SK-N-SH treated with all-trans-retinoic acid at 6 μM for 48 hours (cell line): ENCODE data around the gene ANKRD49.

Source experiments
- CSDC2 ChIP-seq: fragments of 250-450 bp; sonication (Bioruptor Pico); IDR thresholded peaks from 2 replicates; pipeline ENCODE4 v1.5.0; 2020; ENCODE audit warnings: mild to moderate bottlenecking, moderate library complexity
- GLIS3 ChIP-seq: fragments of 250-450 bp; sonication (Bioruptor Pico); IDR thresholded peaks from 2 replicates; pipeline ENCODE4 v1.5.0; 2020; ENCODE audit warnings: mild to moderate bottlenecking, moderate library complexity
- ISL1 ChIP-seq: fragments of 250-450 bp; sonication (Bioruptor Pico); IDR thresholded peaks from 2 replicates; pipeline ENCODE4 v2.1.2; 2022; ENCODE audit warnings: mild to moderate bottlenecking, moderate library complexity
- PPARA ChIP-seq: fragments of 250-450 bp; sonication (Bioruptor Pico); IDR thresholded peaks from 2 replicates; pipeline ENCODE4 v1.5.0; 2020; ENCODE audit warnings: mild to moderate bottlenecking, borderline replicate concordance
- RARB ChIP-seq: fragments of 250-450 bp; sonication (Bioruptor Pico); IDR thresholded peaks from 2 replicates; pipeline ENCODE4 v1.8.0; 2021; ENCODE audit warnings: mild to moderate bottlenecking, moderate library complexity
- SNAI2 ChIP-seq: fragments of 250-450 bp; sonication (Bioruptor Pico); IDR thresholded peaks from 2 replicates; pipeline ENCODE4 v1.5.0; 2020; ENCODE audit warnings: mild to moderate bottlenecking, moderate library complexity
- TCF4 ChIP-seq: fragments of 250-450 bp; sonication (Bioruptor Pico); IDR thresholded peaks from 2 replicates; pipeline ENCODE4 v1.8.0; 2021; ENCODE audit warnings: mild to moderate bottlenecking, moderate library complexity, borderline replicate concordance
- TOX ChIP-seq: fragments of 250-450 bp; sonication (Bioruptor Pico); IDR thresholded peaks from 2 replicates; pipeline ENCODE4 v1.8.0; 2021; ENCODE audit warnings: mild to moderate bottlenecking, moderate library complexity, borderline replicate concordance
- ZNF565 ChIP-seq: fragments of 450-650 bp; formaldehyde crosslinking; conservative IDR thresholded peaks from 2 replicates; pipeline ENCODE4 v1.5.0; 2020; ENCODE audit warnings: low read depth, mild to moderate bottlenecking, moderate library complexity
- ZNF8 ChIP-seq: fragments of 450-650 bp; formaldehyde crosslinking; IDR thresholded peaks from 2 replicates; pipeline ENCODE4 v1.5.0; 2020; ENCODE audit warnings: mild to moderate bottlenecking, moderate library complexity
- TF ChIP-seq, protein P1 (sequence below): fragments of 250-450 bp; sonication (Bioruptor Pico); IDR thresholded peaks from 2 replicates; pipeline ENCODE4 v1.5.1; 2020; ENCODE audit warnings: low read depth, mild to moderate bottlenecking, moderate library complexity
- TF ChIP-seq, protein P2 (sequence below): fragments of 250-450 bp; sonication (Bioruptor Pico); IDR thresholded peaks from 2 replicates; pipeline ENCODE4 v1.8.0; 2020; ENCODE audit warnings: mild to moderate bottlenecking, moderate library complexity, borderline replicate concordance
- TF ChIP-seq, protein P3 (sequence below): fragments of 250-450 bp; sonication (Bioruptor Pico); IDR thresholded peaks from 2 replicates; pipeline ENCODE4 v1.5.0; 2020; ENCODE audit warnings: mild to moderate bottlenecking, moderate library complexity

DNA sequence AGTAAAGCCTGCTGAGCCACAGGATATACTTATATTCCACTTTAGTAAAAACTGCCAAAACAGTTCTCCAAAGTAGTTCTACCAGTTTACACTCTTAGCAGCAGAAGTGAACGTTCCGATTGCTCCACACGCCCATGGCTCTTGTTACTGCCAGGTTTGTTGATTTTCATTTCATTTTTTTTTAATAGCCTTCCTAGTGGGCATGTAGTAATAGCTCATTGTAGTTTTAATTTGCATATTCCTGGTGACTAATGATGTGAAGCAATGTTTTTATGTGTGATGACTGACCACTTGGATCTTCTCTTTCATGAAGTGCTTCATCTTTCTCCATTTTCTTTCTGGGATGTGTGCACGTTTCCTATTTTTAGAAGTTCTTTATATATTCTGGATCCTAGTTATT, 13.7 kb downstream of the ANKRD49 start:
- TF ChIP-seq SNAI2 (no peak), GLIS3 (CRISPR knock-in tag) (no peak), CSDC2 (no peak), ZNF565 (no peak), RARB (CRISPR knock-in tag) (no peak), ISL1 (CRISPR knock-in tag) (no peak), TCF4 (CRISPR knock-in tag) (no peak), TOX (CRISPR knock-in tag) (no peak), PPARA (CRISPR knock-in tag) (no peak), ZNF8 (CRISPR knock-in tag) (no peak)
- TF ChIP-seq, protein P1, sequence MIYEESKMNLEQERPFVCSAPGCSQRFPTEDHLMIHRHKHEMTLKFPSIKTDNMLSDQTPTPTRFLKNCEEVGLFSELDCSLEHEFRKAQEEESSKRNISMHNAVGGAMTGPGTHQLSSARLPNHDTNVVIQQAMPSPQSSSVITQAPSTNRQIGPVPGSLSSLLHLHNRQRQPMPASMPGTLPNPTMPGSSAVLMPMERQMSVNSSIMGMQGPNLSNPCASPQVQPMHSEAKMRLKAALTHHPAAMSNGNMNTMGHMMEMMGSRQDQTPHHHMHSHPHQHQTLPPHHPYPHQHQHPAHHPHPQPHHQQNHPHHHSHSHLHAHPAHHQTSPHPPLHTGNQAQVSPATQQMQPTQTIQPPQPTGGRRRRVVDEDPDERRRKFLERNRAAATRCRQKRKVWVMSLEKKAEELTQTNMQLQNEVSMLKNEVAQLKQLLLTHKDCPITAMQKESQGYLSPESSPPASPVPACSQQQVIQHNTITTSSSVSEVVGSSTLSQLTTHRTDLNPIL (CRISPR knock-in tag) = no peak
- TF ChIP-seq, protein P2, sequence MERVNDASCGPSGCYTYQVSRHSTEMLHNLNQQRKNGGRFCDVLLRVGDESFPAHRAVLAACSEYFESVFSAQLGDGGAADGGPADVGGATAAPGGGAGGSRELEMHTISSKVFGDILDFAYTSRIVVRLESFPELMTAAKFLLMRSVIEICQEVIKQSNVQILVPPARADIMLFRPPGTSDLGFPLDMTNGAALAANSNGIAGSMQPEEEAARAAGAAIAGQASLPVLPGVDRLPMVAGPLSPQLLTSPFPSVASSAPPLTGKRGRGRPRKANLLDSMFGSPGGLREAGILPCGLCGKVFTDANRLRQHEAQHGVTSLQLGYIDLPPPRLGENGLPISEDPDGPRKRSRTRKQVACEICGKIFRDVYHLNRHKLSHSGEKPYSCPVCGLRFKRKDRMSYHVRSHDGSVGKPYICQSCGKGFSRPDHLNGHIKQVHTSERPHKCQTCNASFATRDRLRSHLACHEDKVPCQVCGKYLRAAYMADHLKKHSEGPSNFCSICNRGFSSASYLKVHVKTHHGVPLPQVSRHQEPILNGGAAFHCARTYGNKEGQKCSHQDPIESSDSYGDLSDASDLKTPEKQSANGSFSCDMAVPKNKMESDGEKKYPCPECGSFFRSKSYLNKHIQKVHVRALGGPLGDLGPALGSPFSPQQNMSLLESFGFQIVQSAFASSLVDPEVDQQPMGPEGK (CRISPR knock-in tag) = no peak
- TF ChIP-seq, protein P3, sequence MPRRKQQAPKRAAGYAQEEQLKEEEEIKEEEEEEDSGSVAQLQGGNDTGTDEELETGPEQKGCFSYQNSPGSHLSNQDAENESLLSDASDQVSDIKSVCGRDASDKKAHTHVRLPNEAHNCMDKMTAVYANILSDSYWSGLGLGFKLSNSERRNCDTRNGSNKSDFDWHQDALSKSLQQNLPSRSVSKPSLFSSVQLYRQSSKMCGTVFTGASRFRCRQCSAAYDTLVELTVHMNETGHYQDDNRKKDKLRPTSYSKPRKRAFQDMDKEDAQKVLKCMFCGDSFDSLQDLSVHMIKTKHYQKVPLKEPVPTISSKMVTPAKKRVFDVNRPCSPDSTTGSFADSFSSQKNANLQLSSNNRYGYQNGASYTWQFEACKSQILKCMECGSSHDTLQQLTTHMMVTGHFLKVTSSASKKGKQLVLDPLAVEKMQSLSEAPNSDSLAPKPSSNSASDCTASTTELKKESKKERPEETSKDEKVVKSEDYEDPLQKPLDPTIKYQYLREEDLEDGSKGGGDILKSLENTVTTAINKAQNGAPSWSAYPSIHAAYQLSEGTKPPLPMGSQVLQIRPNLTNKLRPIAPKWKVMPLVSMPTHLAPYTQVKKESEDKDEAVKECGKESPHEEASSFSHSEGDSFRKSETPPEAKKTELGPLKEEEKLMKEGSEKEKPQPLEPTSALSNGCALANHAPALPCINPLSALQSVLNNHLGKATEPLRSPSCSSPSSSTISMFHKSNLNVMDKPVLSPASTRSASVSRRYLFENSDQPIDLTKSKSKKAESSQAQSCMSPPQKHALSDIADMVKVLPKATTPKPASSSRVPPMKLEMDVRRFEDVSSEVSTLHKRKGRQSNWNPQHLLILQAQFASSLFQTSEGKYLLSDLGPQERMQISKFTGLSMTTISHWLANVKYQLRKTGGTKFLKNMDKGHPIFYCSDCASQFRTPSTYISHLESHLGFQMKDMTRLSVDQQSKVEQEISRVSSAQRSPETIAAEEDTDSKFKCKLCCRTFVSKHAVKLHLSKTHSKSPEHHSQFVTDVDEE (CRISPR knock-in tag) = no peak
